Suprapubic skin (tissue), 3 donors: ENCODE results near the gene SLC25A2.

ENCODE experiments used
- CTCF ChIP-seq, 2 donors: fragments of 200-600 bp in 1 of 2; fragments of 450-650 bp in 1 of 2; sonication (generic) in 1 of 2; IDR thresholded peaks; one replicate each; pipeline ENCODE4 v1.5.1; 2016 to 2019; ENCODE audit warnings: antibody characterized with exemption in 2 of 2, mild to moderate bottlenecking in 1 of 2, moderate library complexity in 1 of 2
- POLR2AphosphoS5 ChIP-seq, 3 donors: sonication (generic); formaldehyde crosslinking; IDR thresholded peaks; one replicate each; pipeline ENCODE4 v1.6.1; 2017; ENCODE audit warnings: antibody characterized with exemption in 3 of 3

DNA sequence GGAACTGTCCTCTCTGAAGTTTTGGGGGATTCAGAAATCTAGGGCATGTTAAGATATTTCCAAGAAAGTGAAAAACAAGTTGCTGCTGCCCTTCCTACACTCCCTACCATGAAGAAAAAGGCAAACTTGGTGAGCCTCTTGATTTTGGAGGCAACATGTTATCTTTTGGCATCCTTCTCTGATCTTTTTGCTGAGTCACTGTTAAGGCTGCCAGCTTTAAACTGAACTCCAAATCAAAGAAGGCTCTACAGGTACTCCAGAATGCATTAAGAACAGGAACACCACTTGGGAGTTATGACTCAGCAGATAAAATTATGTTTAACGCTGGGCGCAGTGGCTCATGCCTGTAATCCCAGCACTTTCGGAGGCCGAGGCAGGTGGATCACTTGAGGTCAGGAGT lies 34.7 kb downstream of the SLC25A2 start:
- TF ChIP-seq CTCF (IDR thresholded peaks at IDR 0.05), result no peak
- no peak for TF ChIP-seq POLR2AphosphoS5 (IDR thresholded peaks at IDR 0.05)
